GM12878 (cell line): Measurements from ENCODE around the gene USP36.

Experiments used
- GABPA ChIP-seq: IDR thresholded peaks from 2 replicates; pipeline ENCODE4 v1.6.1; 2014; ENCODE audit warnings: antibody characterized with exemption, low read depth, mild to moderate bottlenecking, inconsistent platforms
- TAF1 ChIP-seq: IDR thresholded peaks from 2 replicates; pipeline ENCODE4 v1.6.1; 2011; ENCODE audit warnings: mild to moderate bottlenecking, low read depth, low read length, borderline replicate concordance
- TF ChIP-seq, protein P1 (sequence below): fragments of 150-350 bp; IDR thresholded peaks from 2 replicates; pipeline ENCODE4 v1.6.1; 2016; ENCODE audit warnings: low read depth, low read length

DNA sequence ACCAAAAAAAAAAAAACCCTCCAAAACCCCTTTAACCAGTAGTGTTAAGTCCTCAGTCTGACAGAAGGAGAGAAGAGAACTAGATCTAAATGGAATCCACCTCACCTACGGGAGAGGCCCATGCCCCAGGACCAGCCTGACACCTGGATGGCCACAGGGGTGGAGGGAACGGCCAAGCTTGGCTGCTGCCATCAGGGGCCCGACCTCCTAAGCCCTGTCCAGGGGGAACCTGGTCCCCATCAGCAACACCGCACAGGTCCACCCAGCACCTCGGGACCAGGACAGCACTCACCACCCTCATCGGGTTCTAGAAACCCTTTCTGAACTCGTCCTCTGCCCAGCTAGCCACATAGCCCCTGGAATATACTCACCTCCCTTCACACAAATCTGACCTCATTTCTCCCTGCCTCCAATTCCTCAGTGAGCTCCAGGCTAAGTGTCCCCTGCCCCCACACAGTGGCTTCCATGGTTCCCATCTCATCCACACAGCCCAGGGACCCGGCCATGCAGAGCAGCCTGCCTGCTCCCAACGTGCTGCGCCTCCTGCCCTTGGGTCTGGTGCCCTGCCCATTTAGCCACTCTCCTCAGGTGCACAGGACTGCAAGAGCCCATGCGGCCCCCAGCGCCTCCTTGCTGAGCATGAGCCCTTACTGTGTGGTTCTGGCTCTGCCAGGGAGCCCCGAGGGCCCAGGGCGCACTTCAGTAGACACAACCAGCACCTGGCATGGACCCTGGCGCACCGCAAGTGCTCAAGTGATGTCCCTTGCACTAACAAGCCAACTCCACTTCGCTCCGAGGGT lies 40.3 kb downstream of the USP36 start:
- TF ChIP-seq, protein P1, sequence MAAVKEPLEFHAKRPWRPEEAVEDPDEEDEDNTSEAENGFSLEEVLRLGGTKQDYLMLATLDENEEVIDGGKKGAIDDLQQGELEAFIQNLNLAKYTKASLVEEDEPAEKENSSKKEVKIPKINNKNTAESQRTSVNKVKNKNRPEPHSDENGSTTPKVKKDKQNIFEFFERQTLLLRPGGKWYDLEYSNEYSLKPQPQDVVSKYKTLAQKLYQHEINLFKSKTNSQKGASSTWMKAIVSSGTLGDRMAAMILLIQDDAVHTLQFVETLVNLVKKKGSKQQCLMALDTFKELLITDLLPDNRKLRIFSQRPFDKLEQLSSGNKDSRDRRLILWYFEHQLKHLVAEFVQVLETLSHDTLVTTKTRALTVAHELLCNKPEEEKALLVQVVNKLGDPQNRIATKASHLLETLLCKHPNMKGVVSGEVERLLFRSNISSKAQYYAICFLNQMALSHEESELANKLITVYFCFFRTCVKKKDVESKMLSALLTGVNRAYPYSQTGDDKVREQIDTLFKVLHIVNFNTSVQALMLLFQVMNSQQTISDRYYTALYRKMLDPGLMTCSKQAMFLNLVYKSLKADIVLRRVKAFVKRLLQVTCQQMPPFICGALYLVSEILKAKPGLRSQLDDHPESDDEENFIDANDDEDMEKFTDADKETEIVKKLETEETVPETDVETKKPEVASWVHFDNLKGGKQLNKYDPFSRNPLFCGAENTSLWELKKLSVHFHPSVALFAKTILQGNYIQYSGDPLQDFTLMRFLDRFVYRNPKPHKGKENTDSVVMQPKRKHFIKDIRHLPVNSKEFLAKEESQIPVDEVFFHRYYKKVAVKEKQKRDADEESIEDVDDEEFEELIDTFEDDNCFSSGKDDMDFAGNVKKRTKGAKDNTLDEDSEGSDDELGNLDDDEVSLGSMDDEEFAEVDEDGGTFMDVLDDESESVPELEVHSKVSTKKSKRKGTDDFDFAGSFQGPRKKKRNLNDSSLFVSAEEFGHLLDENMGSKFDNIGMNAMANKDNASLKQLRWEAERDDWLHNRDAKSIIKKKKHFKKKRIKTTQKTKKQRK: no peak
- no peak for TF ChIP-seq TAF1
- TF ChIP-seq GABPA: no peak
